NCI-H345 treated with DMSO at 0.1 percent for 48 hours (cell line): Measurements from ENCODE around the gene HSD3B2.

Source experiments
- DNase-seq: peaks from one replicate; lab custom pipeline; 2025; ENCODE audit not compliant: unreplicated experiment; lab: John Stamatoyannopoulos, UW

Gene HSD3B2

DNA sequence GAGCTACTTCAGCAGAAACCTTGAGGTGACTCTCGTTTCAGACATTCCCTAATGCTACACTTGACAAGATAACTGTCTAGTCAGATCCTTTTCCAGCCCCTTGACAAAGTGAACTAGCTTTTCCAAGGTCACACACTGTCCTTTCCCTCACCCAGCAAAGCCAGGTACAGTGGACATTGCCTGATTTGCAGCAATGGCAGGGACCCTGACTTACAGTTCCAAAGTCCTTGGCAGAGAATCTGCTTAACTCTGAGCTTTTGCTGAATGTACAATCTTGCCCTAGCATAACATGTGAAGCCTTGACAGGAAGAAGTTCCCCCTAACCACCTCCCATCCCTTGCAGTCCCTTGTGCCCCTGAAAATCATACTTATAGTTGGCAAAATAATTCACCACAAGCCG, 37.1 kb downstream of the HSD3B2 start:
- DNase-seq: no peak

DNA sequence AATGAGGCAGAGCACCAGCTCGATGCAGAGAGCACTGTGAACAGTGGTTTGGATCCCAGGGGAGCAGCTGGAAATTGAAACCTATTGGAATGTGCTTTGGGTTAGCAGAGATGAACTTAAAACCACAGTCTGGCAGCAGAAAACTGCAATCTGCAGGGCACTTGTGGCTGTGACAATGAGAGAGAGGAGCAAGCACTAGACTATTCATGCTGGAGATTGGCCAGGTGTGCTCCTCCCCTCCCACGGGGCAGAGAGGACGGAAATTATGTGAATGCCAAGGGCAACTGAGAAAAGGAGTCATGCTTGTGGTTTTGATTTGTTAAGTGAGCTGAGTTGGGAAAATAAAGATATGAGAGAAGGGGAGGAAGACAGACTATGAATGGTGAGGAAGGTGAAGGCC, 38.1 kb downstream of the HSD3B2 start:
- DNase-seq: peak; percentile 1

DNA sequence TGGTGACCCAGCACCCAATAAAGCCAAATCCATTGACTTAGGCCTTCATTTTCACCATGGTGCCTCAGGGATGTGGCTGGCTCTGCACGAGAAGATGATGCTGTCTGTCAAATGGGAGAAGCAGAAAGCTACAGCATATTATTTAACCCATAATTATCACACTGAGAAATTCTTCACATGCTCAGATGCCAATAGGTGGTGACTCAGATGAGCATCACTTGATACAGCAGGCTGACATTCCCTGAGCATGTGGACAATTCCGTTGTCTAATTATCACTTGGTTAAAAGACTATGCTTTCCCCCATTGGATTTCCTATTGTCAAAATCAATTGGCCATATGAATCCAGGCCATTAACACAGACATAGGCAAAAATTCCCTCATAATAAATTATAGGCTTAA, 48.0 kb downstream of the HSD3B2 start:
- no peak for DNase-seq

DNA sequence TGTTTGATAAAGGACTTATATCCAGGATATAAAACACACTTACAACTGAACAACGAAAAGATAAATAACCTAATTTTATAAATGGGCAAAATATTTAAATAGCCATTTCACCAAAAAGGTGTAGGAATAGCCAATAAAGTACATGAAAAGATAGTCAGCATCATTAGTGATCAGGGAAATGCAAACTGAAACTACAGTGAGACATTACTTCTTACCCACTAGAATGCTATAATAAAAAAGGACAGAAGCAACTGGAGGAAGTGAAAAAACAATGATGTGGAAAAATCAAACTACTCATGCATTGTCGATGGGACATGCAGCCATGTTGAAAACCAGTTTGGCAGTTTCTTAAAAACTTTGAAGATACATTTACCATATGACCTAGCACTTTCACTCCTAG, 48.6 kb downstream of the HSD3B2 start:
- DNase-seq: no peak

DNA sequence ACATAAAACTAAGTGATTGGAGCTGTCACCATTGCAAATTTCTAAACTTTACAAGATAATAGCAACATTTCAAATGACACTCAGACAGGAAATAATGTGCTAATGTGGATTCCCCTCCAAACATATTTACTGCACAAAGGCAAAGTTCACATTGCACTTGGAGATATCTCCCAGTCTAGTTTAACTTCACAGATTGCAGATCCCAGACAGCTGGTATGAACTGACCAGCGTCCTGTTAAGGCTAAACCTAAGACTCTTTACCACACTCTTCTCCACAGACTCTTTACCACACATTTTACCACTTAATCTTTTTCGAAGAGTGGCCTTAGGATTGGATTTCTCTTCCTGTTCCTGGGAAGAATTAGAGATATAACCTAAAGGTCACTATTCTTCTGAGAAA, 51.5 kb downstream of the HSD3B2 start:
- no peak for DNase-seq

DNA sequence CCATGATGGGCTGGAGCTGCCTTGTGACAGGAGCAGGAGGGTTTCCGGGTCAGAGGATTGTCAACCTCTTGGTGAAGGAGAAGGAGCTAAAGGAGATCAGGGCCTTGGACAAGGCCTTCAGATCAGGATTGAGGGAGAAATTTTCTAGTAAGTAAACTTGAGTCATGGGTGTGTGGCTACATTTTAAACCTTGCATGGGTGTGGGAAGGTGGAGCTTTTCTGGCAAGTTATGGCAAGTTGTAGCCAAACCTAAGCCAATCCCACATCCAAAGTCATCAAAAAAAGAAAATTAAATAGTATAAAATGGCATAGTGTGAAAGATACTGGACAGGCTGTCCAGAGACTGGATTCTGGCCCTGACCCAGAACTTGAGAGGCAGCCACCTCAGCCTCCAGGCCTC, 52.3 kb downstream of the HSD3B2 start:
- no peak for DNase-seq

DNA sequence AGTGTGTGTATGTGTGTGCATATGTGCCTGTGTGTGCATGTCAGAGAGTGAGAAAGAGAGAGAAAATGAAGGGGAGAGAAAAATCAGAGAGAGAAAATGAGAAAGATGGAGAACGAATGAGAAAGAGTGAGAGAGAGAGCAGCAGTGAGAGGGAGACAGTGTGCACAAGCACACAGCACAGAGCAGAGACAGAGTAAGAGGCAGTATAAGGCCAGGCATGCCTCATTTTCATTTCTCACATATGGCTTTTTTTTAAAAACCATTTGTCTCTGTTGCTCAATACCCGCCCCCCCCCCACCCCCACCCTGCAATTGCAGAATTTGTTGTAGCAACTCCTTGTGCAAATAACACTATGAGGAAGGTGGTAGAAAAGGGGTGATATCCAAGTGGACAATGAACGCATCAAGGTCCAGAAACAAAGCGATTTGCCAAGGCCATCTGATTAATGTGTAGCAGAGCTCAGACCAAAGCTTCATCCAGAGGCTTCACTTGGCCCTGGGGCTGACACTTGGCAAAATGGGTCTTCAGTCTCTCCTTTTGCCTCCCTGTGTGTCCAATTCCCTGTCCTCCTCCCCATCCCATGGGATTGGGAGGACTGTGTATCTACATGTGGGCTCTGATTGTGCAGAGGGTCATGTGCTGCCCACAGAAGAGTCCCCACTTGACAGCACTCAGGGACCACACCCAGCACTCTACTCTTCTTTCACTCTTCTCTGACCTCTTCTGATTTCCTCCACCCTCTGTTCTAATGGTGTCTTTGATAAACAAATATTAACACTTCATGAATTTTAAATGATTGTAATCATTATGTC, 53.1 kb downstream of the HSD3B2 start:
- DNase-seq: peak; percentile 4

DNA sequence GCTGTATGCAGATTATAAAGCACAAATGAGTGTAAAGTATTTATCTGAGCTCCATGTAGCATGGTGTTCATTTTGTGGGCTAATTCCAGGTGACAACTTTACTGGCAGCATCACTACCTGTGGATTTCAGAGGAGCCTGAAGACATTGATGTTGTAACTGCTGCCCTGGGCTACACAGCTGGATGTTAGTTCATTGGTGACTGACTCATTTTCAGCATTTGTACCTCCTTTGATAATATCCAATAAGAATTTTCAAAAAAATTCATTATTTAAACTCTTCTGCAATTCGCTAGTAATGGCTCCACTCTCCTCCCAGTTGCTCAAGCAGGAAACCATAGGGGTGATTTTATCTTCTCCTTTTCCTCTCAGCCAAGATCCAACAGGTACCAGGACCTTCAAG, 54.8 kb downstream of the HSD3B2 start:
- DNase-seq: no peak

DNA sequence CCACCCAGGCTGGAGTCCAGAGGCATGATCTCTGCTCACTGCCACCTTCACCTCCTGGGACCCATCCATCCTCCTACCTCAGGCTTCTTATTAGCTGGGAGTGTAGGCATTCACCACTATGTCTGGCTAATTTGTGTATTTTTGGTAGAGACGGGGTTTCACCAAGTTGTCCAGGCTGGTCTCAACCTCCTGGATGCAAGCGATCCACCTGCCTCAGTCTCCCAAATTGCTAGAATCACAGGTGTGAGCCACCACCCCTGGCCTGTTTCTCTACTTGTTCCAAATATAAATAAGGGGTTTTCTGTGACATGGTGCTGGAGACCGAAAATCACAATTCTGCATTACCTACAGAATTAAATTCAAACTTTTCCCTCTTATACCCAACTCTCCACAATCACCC, 55.4 kb downstream of the HSD3B2 start:
- DNase-seq: no peak

DNA sequence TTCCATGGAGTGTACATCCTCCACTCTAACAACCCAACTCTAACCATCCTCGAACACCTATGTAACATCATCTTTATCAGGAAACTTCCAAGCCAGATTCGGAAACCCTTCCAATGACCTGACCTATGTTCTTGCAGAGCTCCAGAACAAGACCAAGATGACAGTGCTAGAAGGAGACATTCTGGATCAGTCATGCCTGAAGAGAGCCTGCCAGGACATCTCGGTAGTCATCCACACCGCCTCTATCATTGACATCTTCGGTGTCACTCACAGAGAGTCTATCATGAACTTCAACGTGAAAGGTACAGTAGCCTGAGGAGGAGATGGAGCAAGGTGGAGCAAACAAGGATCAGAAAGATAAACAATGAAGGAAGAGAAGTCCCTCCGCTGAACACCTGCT, 56.0 kb downstream of the HSD3B2 start:
- DNase-seq: no peak

DNA sequence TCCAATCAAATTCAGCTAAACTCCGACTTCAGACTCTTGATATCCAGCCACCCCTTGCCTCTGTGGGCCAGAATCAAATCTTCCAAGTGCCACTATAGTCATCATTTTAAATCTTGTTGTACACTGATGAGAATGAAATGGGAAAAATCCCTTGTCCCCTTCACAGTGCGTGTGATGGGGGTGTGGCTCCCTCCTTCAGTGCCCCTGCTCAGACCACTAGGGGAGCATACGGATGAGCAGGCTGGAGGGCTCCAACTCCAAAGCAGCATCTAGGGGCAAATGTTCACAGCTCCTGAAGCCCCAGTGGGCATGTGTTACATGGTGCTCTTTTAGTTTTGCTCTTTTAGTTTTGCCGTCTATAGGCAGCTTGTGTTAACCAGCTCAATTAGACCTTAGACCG, 56.6 kb downstream of the HSD3B2 start:
- DNase-seq: no peak

DNA sequence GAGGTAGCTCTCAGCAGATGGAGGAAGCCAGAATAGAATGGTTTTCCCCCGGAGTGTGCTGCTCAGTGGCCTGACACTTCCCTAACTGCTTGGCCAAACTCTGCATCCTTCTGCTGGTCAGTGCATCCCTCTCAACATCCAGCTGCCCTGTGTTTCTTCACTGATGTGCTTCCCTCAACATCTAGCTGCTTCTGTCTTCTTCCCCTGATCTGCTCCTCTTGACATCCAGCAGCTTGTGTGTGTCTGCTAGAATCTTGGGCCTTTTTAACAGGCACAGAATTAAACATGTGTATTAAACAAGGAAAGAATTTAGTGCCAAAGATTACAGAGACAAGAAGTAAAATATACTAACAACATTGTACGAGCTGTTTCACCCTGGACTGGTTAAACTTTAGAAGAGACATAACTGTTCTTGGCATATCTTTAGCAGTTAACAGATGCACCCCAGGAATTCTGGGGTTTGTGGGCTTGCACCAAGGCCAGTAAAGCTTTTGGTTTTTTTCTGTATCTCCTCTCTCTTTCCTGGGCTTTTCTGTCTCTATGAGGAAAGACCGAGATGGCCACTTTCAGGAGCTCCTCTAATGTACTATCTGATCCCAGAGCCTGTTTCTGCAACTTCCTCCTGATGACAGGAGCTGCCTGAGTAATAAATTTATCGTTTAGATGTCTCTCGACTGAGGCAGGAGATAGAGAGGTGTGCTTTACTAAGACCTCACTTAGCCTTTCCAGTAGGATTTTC, 57.3 kb downstream of the HSD3B2 start:
- DNase-seq: no peak
